HepG2 (cell line): ENCODE results near the gene SCRG1. TPM values are rescaled to one million over a fixed set of nuclear protein-coding genes. Genes with fewer than 3 reads are reported as not detected.

ENCODE experiments used
- EP300 ChIP-seq, 3 experiments: sonication (generic) in 1 of 3; formaldehyde crosslinking in 1 of 3; IDR thresholded peaks; 2 replicates each; pipeline versions ENCODE4 v1.5.1 to v1.6.1; 2011 to 2020; ENCODE audit warnings: low read depth in 2 of 3, low read length in 2 of 3, borderline replicate concordance in 1 of 3, improper control_type of control experiment in 1 of 3, mild to moderate bottlenecking in 1 of 3, missing genetic modification reagents in 1 of 3, moderate library complexity in 1 of 3
- GATAD2A ChIP-seq: IDR thresholded peaks from 2 replicates; pipeline ENCODE4 v1.6.1; 2016
- HNRNPL ChIP-seq: fragments of 200-400 bp; formaldehyde crosslinking; IDR thresholded peaks from 2 replicates; pipeline ENCODE4 v1.6.1; 2017; ENCODE audit warnings: mild to moderate bottlenecking, low read depth, low read length
- HOXA5 ChIP-seq: sonication (generic); formaldehyde crosslinking; IDR thresholded peaks from 2 replicates; pipeline ENCODE4 v1.4.0; 2020; ENCODE audit warnings: missing genetic modification reagents
- NFATC3 ChIP-seq: sonication (generic); formaldehyde crosslinking; IDR thresholded peaks from 2 replicates; pipeline ENCODE4 v1.5.1; 2020; ENCODE audit warnings: mild to moderate bottlenecking, missing genetic modification reagents
- NFKB2 ChIP-seq: sonication (generic); formaldehyde crosslinking; IDR thresholded peaks from 2 replicates; pipeline ENCODE4 v1.4.0; 2020; ENCODE audit warnings: missing genetic modification reagents, borderline replicate concordance
- SP5 ChIP-seq: IDR thresholded peaks from 2 replicates; pipeline ENCODE4 v1.6.1; 2016; ENCODE audit warnings: low read depth, borderline replicate concordance
- ZBTB42 ChIP-seq: sonication (generic); formaldehyde crosslinking; IDR thresholded peaks from 2 replicates; pipeline ENCODE4 v1.5.0; 2020; ENCODE audit warnings: mild to moderate bottlenecking, missing genetic modification reagents
- ZBTB7B ChIP-seq: sonication (generic); formaldehyde crosslinking; IDR thresholded peaks from 2 replicates; pipeline ENCODE4 v1.4.0; 2020; ENCODE audit warnings: missing genetic modification reagents
- ZNF30 ChIP-seq: sonication (generic); formaldehyde crosslinking; IDR thresholded peaks from 2 replicates; pipeline ENCODE4 v1.5.0; 2020; ENCODE audit warnings: mild to moderate bottlenecking, missing genetic modification reagents
- ZNF562 ChIP-seq: sonication (generic); formaldehyde crosslinking; IDR thresholded peaks from 2 replicates; pipeline ENCODE4 v1.8.0; 2022; ENCODE audit warnings: missing genetic modification reagents, borderline replicate concordance
- polyA plus RNA-seq, 8 experiments: library from polyadenylated mRNA; depleted of rRNA in 3 of 8; stranded (reverse) in 7 of 8; unstranded in 1 of 8; fragments of >200 nt; fragmentation: Illumina TruSeq in 4 of 8; extraction: Trizol in 4 of 8; gene quantifications; 2 replicates each; pipeline versions ENCODE4 v1.2.1 to v1.2.3, GENCODE V29; 2011 to 2016; ENCODE audit warnings: low read depth in 4 of 8, missing spikeins in 1 of 8, mixed read lengths in 1 of 8; ENCODE audit not compliant: insufficient read depth in 1 of 8
- total RNA-seq, 5 experiments: library from RNA; depleted of rRNA; stranded (reverse); fragments of >200 nt; fragmentation: Illumina TruSeq; extraction: Trizol; gene quantifications; 2 replicates each; pipeline ENCODE4 v1.2.3, GENCODE V29; 2016; ENCODE audit warnings: low read depth in 1 of 5
- TF ChIP-seq, protein P1 (sequence below), 2 experiments: sonication (generic) in 1 of 2; formaldehyde crosslinking in 1 of 2; IDR thresholded peaks; 2 replicates each; pipeline versions ENCODE4 v1.4.0 to v1.6.1; 2018 to 2020; ENCODE audit warnings: missing genetic modification reagents in 2 of 2, borderline replicate concordance in 1 of 2, low read depth in 1 of 2, mild to moderate bottlenecking in 1 of 2, missing biosample characterization in 1 of 2
- TF ChIP-seq, protein P2 (sequence below): sonication (generic); formaldehyde crosslinking; IDR thresholded peaks from 2 replicates; pipeline ENCODE4 v1.5.1; 2020; ENCODE audit warnings: missing genetic modification reagents, mild to moderate bottlenecking, borderline replicate concordance
- TF ChIP-seq, protein P3 (sequence below): sonication (generic); formaldehyde crosslinking; IDR thresholded peaks from 2 replicates; pipeline ENCODE4 v1.8.1; 2023; ENCODE audit warnings: mild to moderate bottlenecking, moderate library complexity, missing genetic modification reagents
- TF ChIP-seq, protein P4 (sequence below): sonication (generic); formaldehyde crosslinking; conservative IDR thresholded peaks from 2 replicates; pipeline ENCODE4 v1.4.0; 2020; ENCODE audit warnings: missing genetic modification reagents
- TF ChIP-seq, protein P5 (sequence below): sonication (generic); formaldehyde crosslinking; IDR thresholded peaks from 2 replicates; pipeline ENCODE4 v1.4.0; 2020; ENCODE audit warnings: missing genetic modification reagents, borderline replicate concordance

SCRG1 gene
- total and polyA plus RNA-seq, 2 of the 13 experiments (the other 11 are each of a cell fraction or from before 2014, with no cell fraction given) = not detected

DNA sequence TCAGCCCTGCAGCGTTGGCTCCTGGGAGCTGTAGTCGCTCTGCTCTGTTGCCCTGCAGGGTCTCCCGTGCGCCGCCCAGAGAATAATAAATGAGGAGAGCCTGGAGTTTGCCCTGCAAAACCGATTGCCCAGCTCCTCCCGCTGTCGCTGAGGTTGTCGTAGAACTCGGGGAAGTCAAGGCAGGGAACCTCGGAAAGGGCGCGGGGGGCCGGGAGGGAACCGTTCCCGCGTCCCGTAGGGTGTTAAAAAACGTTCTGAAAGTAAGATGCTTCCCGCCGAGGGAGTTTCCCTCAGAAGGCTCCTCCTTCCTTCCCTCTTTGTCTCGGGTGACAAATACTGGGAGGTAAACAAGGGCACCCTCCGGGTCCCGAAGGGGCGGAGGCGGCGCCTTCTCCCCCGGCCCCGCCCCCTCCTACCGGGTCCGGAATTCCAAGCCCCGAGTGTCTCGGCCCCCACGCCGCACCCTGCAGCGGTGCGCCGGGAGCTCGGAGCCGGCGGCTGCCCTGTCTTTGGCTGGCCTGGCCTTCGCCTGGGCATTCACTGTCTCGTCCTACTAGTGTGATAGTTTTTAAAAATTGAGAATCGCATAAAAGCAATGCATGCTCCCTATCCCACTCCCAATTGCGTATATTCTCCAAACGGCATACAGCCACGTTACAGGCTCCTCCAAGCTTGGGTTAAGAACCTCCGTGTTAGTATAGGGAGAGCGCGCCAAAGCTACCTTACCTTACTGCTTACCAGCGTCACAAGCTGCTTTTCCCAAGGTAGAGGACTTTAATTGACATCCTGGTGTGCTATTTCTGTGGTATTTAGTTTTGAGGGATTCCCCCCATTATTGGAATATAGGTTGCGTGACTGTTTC lies 63.8 kb downstream of the SCRG1 start (continued):
- TF ChIP-seq, protein P1, sequence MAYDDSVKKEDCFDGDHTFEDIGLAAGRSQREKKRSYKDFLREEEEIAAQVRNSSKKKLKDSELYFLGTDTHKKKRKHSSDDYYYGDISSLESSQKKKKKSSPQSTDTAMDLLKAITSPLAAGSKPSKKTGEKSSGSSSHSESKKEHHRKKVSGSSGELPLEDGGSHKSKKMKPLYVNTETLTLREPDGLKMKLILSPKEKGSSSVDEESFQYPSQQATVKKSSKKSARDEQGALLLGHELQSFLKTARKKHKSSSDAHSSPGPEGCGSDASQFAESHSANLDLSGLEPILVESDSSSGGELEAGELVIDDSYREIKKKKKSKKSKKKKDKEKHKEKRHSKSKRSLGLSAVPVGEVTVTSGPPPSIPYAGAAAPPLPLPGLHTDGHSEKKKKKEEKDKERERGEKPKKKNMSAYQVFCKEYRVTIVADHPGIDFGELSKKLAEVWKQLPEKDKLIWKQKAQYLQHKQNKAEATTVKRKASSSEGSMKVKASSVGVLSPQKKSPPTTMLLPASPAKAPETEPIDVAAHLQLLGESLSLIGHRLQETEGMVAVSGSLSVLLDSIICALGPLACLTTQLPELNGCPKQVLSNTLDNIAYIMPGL (CRISPR knock-in tag; IDR thresholded peaks at IDR 0.05; ENCODE audit: borderline replicate concordance in 1 of 2, low read depth in 1 of 2) = no peak
- TF ChIP-seq HNRNPL (no peak), EP300 (IDR thresholded peaks at IDR 0.05; ENCODE audit: low read depth in 2 of 2, low read length in 2 of 2) (no peak), EP300 (CRISPR knock-in tag; IDR thresholded peaks at IDR 0.05; ENCODE audit: borderline replicate concordance) (no peak), ZBTB42 (no peak), SP5 (0 out of 2 replicates have a peak, but pooled peaks have one; percentile 56), NFATC3 (CRISPR knock-in tag) (no peak), ZNF30 (no peak), NFKB2 (no peak), GATAD2A (CRISPR knock-in tag) (no peak), ZNF562 (CRISPR knock-in tag) (no peak), ZBTB7B (0 out of 2 replicates have a peak, but pooled peaks have one; percentile 40), HOXA5 (CRISPR knock-in tag) (no peak; the same call in 1 of the 2 replicates)
- TF ChIP-seq, protein P2, sequence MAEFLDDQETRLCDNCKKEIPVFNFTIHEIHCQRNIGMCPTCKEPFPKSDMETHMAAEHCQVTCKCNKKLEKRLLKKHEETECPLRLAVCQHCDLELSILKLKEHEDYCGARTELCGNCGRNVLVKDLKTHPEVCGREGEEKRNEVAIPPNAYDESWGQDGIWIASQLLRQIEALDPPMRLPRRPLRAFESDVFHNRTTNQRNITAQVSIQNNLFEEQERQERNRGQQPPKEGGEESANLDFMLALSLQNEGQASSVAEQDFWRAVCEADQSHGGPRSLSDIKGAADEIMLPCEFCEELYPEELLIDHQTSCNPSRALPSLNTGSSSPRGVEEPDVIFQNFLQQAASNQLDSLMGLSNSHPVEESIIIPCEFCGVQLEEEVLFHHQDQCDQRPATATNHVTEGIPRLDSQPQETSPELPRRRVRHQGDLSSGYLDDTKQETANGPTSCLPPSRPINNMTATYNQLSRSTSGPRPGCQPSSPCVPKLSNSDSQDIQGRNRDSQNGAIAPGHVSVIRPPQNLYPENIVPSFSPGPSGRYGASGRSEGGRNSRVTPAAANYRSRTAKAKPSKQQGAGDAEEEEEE (CRISPR knock-in tag) = no peak
- TF ChIP-seq, protein P3, sequence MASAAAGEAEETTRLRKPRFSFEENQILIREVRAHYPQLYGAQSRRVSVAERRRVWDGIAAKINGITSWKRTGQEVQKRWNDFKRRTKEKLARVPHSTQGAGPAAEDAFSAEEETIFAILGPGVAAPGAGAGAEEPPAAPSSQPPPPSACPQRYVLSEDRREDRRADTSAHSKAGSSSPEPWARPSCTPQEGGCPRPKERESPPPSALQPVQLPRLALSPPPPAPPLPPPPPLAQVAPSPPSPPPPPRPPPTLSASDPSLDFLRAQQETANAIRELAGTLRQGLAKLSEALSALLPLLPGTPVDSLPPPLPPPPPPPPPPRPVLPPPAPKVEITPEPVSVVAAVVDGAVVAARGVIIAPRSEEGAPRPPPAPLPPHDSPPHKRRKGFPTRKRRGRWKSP (CRISPR knock-in tag) = 0 out of 2 replicates have a peak, but pooled peaks have one; percentile 1
- TF ChIP-seq, protein P4, sequence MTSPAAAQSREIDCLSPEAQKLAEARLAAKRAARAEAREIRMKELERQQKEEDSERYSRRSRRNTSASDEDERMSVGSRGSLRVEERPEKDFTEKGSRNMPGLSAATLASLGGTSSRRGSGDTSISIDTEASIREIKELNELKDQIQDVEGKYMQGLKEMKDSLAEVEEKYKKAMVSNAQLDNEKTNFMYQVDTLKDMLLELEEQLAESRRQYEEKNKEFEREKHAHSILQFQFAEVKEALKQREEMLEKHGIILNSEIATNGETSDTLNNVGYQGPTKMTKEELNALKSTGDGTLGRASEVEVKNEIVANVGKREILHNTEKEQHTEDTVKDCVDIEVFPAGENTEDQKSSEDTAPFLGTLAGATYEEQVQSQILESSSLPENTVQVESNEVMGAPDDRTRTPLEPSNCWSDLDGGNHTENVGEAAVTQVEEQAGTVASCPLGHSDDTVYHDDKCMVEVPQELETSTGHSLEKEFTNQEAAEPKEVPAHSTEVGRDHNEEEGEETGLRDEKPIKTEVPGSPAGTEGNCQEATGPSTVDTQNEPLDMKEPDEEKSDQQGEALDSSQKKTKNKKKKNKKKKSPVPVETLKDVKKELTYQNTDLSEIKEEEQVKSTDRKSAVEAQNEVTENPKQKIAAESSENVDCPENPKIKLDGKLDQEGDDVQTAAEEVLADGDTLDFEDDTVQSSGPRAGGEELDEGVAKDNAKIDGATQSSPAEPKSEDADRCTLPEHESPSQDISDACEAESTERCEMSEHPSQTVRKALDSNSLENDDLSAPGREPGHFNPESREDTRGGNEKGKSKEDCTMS (CRISPR knock-in tag) = no peak
- TF ChIP-seq, protein P5, sequence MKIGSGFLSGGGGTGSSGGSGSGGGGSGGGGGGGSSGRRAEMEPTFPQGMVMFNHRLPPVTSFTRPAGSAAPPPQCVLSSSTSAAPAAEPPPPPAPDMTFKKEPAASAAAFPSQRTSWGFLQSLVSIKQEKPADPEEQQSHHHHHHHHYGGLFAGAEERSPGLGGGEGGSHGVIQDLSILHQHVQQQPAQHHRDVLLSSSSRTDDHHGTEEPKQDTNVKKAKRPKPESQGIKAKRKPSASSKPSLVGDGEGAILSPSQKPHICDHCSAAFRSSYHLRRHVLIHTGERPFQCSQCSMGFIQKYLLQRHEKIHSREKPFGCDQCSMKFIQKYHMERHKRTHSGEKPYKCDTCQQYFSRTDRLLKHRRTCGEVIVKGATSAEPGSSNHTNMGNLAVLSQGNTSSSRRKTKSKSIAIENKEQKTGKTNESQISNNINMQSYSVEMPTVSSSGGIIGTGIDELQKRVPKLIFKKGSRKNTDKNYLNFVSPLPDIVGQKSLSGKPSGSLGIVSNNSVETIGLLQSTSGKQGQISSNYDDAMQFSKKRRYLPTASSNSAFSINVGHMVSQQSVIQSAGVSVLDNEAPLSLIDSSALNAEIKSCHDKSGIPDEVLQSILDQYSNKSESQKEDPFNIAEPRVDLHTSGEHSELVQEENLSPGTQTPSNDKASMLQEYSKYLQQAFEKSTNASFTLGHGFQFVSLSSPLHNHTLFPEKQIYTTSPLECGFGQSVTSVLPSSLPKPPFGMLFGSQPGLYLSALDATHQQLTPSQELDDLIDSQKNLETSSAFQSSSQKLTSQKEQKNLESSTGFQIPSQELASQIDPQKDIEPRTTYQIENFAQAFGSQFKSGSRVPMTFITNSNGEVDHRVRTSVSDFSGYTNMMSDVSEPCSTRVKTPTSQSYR = no peak
